Measurements from ENCODE around the gene GPR75. TPM values are rescaled to one million over a fixed set of nuclear protein-coding genes. Genes with fewer than 3 reads are reported as not detected.

GPR75 gene
- total and polyA plus RNA-seq, 2 of the 8 experiments (the other 6 are each of a cell fraction or from before 2014, with no cell fraction given), result 3.5 to 4.3 TPM

DNA sequence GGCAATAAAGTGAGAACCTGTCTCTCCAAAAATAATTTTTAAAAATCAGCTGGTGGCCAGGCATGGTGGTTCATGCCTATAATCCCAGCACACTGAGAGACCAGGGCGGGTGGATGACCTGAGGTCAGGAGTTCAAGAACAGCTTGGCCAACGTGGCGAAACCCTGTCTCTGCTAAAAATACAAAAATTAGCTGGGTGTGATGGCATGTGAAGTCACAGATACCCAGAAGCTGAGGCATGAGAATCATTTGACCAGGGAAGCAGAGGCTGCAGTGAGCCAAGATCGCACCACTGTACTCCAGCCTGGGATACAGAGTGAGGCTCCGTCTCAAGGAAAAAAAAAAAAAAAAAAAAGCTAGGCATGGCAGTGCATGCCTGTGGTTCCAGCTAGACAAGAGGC, 7.4 kb upstream of the GPR75 start:
- no peak overlapping the region for H3K56ac ChIP-seq (replicated peaks; ENCODE audit: insufficient read length, low read depth, low read length)
- no peak for DNase-seq (ENCODE audit: low read depth in 1 of 2, low spot score in 2 of 2)
- H3K27me3 ChIP-seq (replicated peaks in 1 of 4; ENCODE audit: control insufficient read depth in 3 of 4, extremely low read depth in 1 of 4, insufficient read depth in 3 of 4, low read length in 3 of 4), result no peaks in the 10 kb centered on the region
- CTCF ChIA-PET (ENCODE audit: partially characterized antibody), result no interaction called here
- H3K79me2 ChIP-seq (ENCODE audit: control insufficient read depth in 1 of 2, insufficient read depth in 2 of 2, low read length in 2 of 2), result no peaks in the 10 kb centered on the region
- H3K23ac ChIP-seq (ENCODE audit: insufficient read length), result no peak overlapping the region
- no peak overlapping the region for H2BK5ac ChIP-seq (ENCODE audit: low read depth, low read length)
- no peak for FAIRE-seq
- no peak overlapping the region for H2BK20ac ChIP-seq (ENCODE audit: low read length)
- H3K23me2 ChIP-seq (ENCODE audit: low read depth, low read length), result no peaks in the 10 kb centered on the region
- peaks cover 0 to 2% of the 10 kb centered on the region in 2 experiments for H4K20me1 ChIP-seq (replicated peaks in 1 of 2; ENCODE audit: control insufficient read depth in 1 of 2, insufficient read depth in 2 of 2, low read length in 2 of 2)
- H3K14ac ChIP-seq (ENCODE audit: insufficient read length), result no peak overlapping the region
- no peak overlapping the region for H3K4me2 ChIP-seq (ENCODE audit: insufficient read depth in 1 of 2, low read depth in 2 of 2, low read length in 2 of 2)
- H3K9me3 ChIP-seq (ENCODE audit: insufficient read depth in 2 of 2, low read depth in 1 of 2, low read length in 1 of 2), result no peaks in the 10 kb centered on the region
- H2AFZ ChIP-seq (ENCODE audit: low read length), result no peak overlapping the region
- no peaks in the 10 kb centered on the region for H3K79me1 ChIP-seq (ENCODE audit: low read depth, low read length)
- peaks cover 3 to 52% (median 21%) of the 10 kb centered on the region in 4 experiments; a peak in 6 of 8 replicates for H3K36me3 ChIP-seq (ENCODE audit: control insufficient read depth in 2 of 4, insufficient read depth in 4 of 4, low read length in 3 of 4)
- no peak overlapping the region for H2BK15ac ChIP-seq (ENCODE audit: low read length)
- H4K91ac ChIP-seq (replicated peaks; ENCODE audit: insufficient read length, low read length), result no peak overlapping the region
- no peak overlapping the region for H3K4ac ChIP-seq (replicated peaks; ENCODE audit: insufficient read length, low read depth, low read length)
- WGBS, 2 experiments (ENCODE audit: extremely low coverage in 1 of 2, insufficient coverage in 1 of 2, insufficient read length in 1 of 2, insufficient replicate concordance in 2 of 2, low coverage in 1 of 2, low lambda C conversion rate in 2 of 2, missing lambda C conversion rate in 1 of 2), result 83% methylated on average over 4 of the region's 5 CpGs; no CpG with 5 or more reads in 1 of the 2 experiments
- H2BK120ac ChIP-seq (replicated peaks; ENCODE audit: low read depth, low read length), result no peak overlapping the region
- H2AK5ac ChIP-seq (ENCODE audit: low read depth, low read length), result no peak overlapping the region
- POLR2A ChIA-PET (ENCODE audit: partially characterized antibody), result interaction anchor here (1.2 to 1.5 kb wide), 2 partner anchors 12 kb away, joined by 3 to 4 read pairs; no protein-coding TSS in a partner anchor
- no peak overlapping the region for H3K27ac ChIP-seq (ENCODE audit: low read depth, low read length)
- H3K18ac ChIP-seq (ENCODE audit: extremely low read depth, low read length), result no peak overlapping the region
- no peak overlapping the region for H4K5ac ChIP-seq (ENCODE audit: insufficient read length, low read depth, low read length)
- no peak overlapping the region for H3K4me3 ChIP-seq (ENCODE audit: extremely low read depth in 1 of 4, insufficient read depth in 2 of 4, low read depth in 3 of 4, low read length in 4 of 4)
- no peak overlapping the region; the same call in 1 of the 2 replicates for H4K8ac ChIP-seq (ENCODE audit: extremely low read depth, insufficient read depth, low read length)
- H3K9ac ChIP-seq (replicated peaks in 1 of 4; ENCODE audit: extremely low read depth in 1 of 4, low read depth in 3 of 4, low read length in 3 of 4), result no peak overlapping the region
- no peaks in the 10 kb centered on the region for H3K4me1 ChIP-seq (replicated peaks in 1 of 4; ENCODE audit: control insufficient read depth in 3 of 4, insufficient read depth in 4 of 4, low read length in 3 of 4)
- no peak overlapping the region for H2BK12ac ChIP-seq (ENCODE audit: low read depth, low read length)
- TF ChIP-seq HDAC6 (IDR thresholded peaks at IDR 0.05; ENCODE audit: low read depth, low read length) (no peak), GABPA (IDR thresholded peaks at IDR 0.05; ENCODE audit: borderline replicate concordance, insufficient read depth, low read length) (no peak), KDM1A (IDR thresholded peaks at IDR 0.05; ENCODE audit: borderline replicate concordance, low read length) (no peak), SP2 (IDR thresholded peaks at IDR 0.05; ENCODE audit: low read length) (no peak), BCL11A (IDR thresholded peaks at IDR 0.05; ENCODE audit: low read depth in 2 of 2, low read length in 2 of 2) (no peak), RNF2 (IDR thresholded peaks at IDR 0.05; ENCODE audit: borderline replicate concordance, low read depth, low read length, missing control alignments, poor library complexity, severe bottlenecking) (no peak), JUND (IDR thresholded peaks at IDR 0.05; ENCODE audit: low read length) (no peak), CTBP2 (IDR thresholded peaks at IDR 0.05; ENCODE audit: borderline replicate concordance, insufficient read depth, insufficient read length, low read length) (no peak), EZH2 (IDR thresholded peaks at IDR 0.05; ENCODE audit: low read depth, low read length, severe bottlenecking) (no peak), SIX5 (IDR thresholded peaks at IDR 0.05; ENCODE audit: low read depth, low read length) (no peak), CBX8 (IDR thresholded peaks at IDR 0.05; ENCODE audit: borderline replicate concordance, low read depth, low read length) (no peak), RXRA (IDR thresholded peaks at IDR 0.05; ENCODE audit: insufficient read depth, low read depth, low read length) (no peak), NRF1 (IDR thresholded peaks at IDR 0.05; ENCODE audit: low read depth, low read length) (no peak), PHF8 (conservative IDR thresholded peaks at IDR 0.05; ENCODE audit: low read depth, low read length) (no peak)

All from H1 (cell line).